ENCODE results near the gene RRP9.

Gene RRP9

GRCh38 chr3:51955175-51955892, 13.6 kb upstream of the RRP9 start, which contains the start of gene GPR62:
Gene GPR62 (plus strand): TSS chr3:51955381. CDS start chr3:51955653, 272 bp downstream.
- no peak for DNase-seq

- no peak for DNase-seq
Measured at GRCh38 chr3:51954713-51955112, 13.0 kb upstream of the RRP9 start.

GRCh38 chr3:51954105-51954504, 12.4 kb upstream of the RRP9 start:
- DNase-seq, result peak; percentile 35 to 70 (median 58)

- peak; percentile 61 to 78 (median 71) for DNase-seq
Measured at GRCh38 chr3:51953445-51953844, 11.7 kb upstream of the RRP9 start.

GRCh38 chr3:51950899-51951298, 9.2 kb upstream of the RRP9 start:
- no peak for DNase-seq

DNA sequence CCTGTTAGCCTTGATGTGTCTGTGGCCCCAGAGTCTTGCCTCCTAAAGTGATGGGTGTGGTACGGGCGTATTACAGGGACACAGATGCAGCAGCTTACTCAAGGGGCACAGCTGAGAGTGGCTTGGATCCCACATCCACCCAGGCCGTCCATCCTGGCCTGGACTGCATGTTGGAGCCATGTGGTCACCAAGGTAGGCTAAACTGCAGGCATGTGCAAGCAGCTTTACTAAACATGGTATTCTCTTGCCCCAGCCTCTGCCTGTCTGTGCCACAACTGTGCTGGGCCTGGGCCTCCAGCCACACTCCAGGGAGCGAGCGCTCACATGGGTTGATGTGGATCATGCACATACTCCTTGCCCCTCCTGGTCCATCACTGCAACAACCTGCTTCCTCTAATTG, 7.4 kb upstream of the RRP9 start:
- no peak for DNase-seq

GRCh38 chr3:51948016-51948580, 6.4 kb upstream of the RRP9 start:
- DNase-seq, result no peak

DNA sequence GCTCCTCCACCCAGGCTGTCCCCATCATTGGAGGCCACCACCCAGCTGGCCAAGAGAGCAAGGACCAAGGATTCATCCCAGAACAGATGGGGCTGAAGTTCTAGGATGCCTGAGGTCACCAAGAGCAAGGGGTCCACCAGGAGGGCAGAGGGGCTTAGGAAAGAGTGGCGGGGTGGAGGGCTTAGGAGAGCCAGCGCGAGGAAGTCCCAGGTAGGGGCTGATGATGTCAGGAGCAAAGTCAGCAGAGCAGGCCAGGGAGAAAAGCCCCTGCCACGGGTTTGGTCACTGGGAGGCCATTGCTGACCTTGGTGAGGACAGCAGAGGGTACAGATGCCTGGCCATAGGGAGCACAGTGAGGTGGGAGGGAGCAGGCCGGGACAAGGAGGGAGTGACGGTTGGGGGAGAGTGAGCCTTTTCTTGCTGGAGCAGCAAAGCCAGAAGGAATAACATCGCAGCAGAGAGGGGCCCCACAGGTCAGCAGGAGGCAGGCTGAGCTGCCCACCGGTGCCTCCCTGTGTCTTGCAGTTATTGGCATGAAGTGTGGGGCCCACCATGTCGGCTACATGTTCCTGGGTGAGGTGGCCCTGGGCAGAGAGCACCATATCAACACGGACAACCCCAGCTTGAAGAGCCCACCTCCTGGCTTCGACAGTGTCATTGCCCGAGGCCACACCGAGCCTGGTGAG, 5.7 kb upstream of the RRP9 start:
- DNase-seq, result no peak

DNA sequence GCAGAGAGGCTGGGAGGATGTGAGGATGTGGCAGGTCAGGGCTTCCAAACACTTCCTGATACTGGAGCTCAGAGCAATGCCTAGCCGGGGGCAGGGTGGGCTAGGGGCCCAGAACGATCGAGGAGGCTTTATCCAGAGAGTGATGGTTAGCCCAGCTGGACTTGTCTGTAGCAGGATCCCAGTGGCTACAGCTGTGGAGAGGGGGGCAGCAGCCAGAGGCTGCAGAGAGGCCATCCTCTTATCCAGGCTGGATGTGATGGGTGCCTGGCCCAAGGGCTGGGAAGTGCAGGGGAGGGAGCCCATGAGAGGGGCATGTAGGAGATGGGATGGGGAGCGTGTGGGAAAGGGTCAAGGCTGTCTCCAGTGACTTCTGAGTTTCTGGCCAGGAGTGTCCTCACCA, 5.1 kb upstream of the RRP9 start:
- DNase-seq, result no peak

DNA sequence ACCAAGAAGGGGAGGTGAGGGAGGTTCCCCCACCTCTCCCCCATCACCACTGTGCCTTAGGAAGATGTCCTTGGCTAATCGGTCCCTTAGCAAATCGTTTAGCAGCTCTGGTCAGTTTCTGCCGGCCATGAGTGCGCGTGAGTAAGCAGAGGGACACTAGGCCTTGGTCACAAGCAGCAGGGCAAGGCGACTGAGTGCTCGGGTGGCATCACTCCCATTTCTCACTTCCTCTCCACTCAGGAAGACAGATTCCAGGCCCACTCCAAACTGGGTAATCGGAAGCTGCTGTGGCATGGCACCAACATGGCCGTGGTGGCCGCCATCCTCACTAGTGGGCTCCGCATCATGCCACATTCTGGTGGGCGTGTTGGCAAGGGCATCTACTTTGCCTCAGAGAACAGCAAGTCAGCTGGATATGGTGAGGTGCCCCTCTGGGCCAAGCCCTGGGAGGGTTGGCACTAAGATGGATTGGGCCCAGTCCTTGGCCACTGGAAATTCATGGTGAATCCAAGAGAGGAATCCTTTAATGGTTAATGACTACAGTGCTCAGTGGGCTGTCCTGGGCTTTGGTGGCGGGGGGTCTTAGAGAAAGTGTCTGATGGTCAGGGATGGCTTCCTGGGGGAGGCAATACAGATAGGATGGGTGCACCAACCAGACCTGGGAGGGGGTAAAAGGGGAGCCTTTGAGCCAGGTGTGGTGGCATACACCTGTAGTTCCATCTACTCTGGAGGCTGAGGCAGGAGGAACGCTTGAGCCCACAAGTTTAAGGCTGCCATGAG, 4.4 kb upstream of the RRP9 start:
- DNase-seq, result no peak

DNA sequence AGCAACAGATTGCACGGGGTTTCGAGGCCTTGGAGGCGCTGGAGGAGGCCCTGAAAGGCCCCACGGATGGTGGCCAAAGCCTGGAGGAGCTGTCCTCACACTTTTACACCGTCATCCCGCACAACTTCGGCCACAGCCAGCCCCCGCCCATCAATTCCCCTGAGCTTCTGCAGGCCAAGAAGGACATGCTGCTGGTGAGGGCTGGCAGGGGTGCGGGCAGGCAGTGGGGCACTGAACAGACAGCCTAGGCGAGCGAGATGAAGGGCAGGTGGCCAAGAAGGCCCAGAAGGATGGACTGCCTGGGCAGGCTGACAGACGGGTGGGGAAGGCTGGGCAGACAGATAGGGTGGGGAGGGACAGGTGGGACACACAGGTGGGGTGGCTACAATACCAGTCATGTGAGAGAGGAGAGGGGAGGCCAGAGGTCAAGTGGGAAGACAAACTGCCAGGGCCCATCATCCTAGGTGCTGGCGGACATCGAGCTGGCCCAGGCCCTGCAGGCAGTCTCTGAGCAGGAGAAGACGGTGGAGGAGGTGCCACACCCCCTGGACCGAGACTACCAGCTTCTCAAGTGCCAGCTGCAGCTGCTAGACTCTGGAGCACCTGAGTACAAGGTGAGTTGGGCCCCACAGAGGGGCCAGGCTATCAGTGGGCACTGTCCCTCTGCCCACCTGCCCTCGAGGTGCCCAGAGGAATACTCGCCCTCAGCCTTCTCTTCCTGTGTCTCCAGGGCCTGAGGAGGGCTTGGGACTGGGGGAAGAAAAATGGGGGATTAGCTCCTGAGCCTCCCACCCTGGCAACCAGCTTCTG, 3.5 kb upstream of the RRP9 start:
- DNase-seq, result no peak

DNA sequence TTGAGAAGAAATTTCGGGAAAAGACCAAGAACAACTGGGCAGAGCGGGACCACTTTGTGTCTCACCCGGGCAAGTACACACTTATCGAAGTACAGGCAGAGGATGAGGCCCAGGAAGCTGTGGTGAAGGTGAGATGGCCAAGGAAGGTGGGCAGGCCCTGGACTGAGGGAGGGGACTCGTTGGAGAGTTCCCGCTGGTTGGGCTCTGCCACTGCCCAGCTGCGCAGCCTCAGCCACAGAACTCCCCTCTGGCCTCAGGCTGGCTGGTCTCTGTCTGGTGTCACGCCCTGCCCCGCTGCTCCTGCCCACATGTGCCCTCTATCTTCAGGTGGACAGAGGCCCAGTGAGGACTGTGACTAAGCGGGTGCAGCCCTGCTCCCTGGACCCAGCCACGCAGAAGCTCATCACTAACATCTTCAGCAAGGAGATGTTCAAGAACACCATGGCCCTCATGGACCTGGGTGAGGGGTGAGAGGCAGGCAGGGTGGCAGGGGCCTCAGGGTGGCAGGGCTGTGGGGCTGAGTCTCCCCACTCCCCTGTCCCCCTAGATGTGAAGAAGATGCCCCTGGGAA, 2.8 kb upstream of the RRP9 start:
- DNase-seq, result no peak

DNA sequence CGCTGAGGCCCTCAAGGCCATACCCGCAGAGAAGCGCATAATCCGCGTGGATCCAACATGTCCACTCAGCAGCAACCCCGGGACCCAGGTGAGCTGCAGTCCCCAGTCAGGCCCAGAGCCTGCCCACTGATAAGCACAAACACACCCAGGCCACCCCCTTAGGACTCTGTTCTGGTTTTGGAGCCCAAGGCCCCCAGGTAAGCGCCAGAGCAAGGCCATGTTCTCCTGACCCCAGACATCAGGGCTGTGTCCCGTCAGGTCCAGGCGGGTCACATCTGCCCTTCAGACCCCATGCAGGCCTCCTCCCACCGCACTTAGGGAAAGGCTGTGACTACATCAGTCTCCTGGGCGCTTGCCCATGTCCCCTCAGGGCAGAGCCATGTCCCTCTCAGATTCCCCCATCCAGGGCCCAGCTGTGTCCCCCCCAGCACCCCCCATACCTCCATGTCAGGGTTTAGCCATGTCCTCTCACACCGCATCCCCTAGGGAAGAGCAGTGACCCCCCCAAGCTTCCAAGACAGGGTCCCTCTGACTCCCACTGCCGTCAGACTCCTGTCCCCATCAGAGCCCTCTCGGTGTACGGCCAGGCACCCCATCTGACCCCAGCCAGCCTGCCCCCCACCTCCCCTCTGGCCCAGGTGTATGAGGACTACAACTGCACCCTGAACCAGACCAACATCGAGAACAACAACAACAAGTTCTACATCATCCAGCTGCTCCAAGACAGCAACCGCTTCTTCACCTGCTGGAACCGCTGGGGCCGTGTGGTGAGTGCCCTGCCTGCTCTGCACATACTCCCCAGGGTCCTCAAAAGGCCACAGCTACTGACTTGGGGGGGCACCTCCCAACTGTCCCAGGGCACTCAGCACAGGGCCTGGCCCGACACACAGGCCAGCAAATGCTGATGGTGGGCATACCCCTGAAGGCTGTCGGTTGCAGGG, 2.0 kb upstream of the RRP9 start:
- no peak for DNase-seq

GRCh38 chr3:51942603-51943450, 1.1 kb upstream of the RRP9 start:
- peak; percentile 36 to 63 (median 56) for DNase-seq

- no peak for DNase-seq
Measured at GRCh38 chr3:51941463-51941797, 274 bp downstream of the RRP9 start.

GRCh38 chr3:51940648-51941462, 849 bp downstream of the RRP9 start:
- peak in 1 of 4 experiments; percentile 9 for DNase-seq

DNA sequence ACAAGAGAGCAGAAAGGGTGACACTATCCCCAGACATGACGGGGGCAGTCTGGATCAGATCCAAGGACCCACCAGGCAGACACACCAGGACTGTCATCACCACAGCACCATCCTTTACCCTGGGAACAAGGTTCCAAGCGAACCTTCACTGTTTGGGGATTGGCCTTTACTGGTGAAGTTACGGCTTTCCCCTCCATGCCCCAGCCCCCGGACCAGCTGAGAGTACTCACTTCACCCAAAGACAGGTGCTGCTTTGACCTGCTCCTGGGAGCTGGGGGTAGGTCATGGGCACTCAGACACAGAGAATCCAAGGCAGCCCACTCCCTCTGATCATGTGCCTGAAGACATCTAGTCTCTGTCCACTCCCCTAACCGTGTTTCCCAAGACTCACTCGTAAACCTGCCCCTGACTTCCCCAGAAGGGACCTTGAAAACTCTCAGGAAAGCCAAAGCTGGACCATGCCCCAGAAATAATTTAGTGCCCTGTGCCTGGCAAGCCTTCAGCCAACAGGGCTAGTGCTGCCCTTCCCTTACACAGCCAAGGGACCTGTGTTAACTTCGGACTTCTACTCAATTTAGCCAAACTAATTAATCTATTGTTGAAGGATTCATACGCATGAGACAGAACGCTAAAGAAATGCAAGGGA, 2.8 kb downstream of the RRP9 start:
- DNase-seq, result no peak
